Activated T-helper 2 cell treated with anti-CD3 and anti-CD28 coated beads, Interferon-gamma antibody, Interleukin-2, Interleukin-4, amounts not matched to agents 10 μg/mL and 5 μg/mL and 100 μg/mL, durations not matched to agents 14 hours and 24 hours and 36 hours (primary cell): ENCODE results near the gene CEBPG. TPM values are rescaled to one million over a fixed set of nuclear protein-coding genes. Genes with fewer than 3 reads are reported as not detected.

Source experiments
- DNase-seq: peaks from one replicate; pipeline ENCODE4 v3.0.0; 2021; ENCODE audit warnings: low spot score
- H3K27ac Mint-ChIP-seq: one replicate; pipeline ENCODE4 v1.8.0; 2021; ENCODE audit warnings: mixed read lengths
- H3K27me3 Mint-ChIP-seq: one replicate; pipeline ENCODE4 v1.8.0; 2021; ENCODE audit warnings: low read depth, mixed read lengths
- H3K36me3 Mint-ChIP-seq: one replicate; pipeline ENCODE4 v1.8.0; 2021; ENCODE audit warnings: low read depth, mixed read lengths
- H3K4me1 Mint-ChIP-seq: one replicate; pipeline ENCODE4 v1.8.0; 2021; ENCODE audit warnings: low read depth, mixed read lengths
- H3K4me3 Mint-ChIP-seq: one replicate; pipeline ENCODE4 v1.8.0; 2021; ENCODE audit warnings: low read depth, mild to moderate bottlenecking, moderate library complexity, mixed read lengths
- H3K9me3 Mint-ChIP-seq: one replicate; pipeline ENCODE4 v1.8.0; 2021; ENCODE audit warnings: mixed read lengths
- intact Hi-C: fragments of 100-400 bp; cut with micrococcal nuclease; formaldehyde crosslinking; loops from one replicate; pipeline ENCODE4 v1.15.1; 2023
- total RNA-seq: library from RNA; stranded (reverse); gene quantifications from 2 replicates; pipeline ENCODE4 v1.2.3, GENCODE V29; 2022

Gene CEBPG
- total RNA-seq, 1 donor from 2014 or later = 26.1 TPM

DNA sequence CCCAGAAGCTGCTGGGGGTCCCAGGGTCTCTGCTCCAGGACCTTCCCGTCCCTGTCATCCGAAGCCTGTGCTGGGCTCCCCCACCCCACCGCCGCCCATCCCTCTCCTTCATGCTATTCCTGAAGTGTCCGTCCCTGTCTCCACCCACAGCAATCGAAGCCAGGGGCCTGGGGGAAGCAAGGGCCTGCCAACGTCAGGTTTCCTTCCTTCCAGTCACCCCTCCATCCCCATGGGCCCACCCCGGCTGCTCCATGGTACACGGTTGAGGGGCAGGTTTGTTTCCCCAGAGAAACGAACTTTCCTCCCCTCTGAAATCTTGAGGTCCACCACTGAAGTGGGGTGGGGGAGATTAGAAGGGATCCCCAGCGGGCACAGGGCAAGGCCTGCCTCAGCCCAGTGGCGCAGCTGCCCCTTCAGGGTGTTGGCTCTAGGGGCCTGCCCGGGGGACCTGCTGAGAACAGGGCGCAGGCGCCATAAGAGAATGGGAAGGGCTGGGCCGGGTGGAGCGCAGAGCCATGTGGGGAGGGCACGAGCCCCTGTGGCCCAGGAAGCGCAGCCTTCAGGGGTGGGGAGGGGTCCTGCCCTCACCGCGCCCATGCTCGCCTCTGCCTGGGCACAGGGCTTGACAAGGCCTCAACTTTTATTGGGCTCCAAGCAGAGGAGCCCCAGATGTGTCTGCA lies 16.1 kb downstream of the CEBPG start:
- no peak for DNase-seq
- Mint-ChIP-seq H3K27me3 (no peaks in the 10 kb centered on the region), H3K9me3 (no peaks in the 10 kb centered on the region), H3K27ac (no peak overlapping the region), H3K36me3 (no peaks in the 10 kb centered on the region), H3K4me3 (no peak overlapping the region), H3K4me1 (no peaks in the 10 kb centered on the region)
- intact Hi-C loops = no loop called here

DNA sequence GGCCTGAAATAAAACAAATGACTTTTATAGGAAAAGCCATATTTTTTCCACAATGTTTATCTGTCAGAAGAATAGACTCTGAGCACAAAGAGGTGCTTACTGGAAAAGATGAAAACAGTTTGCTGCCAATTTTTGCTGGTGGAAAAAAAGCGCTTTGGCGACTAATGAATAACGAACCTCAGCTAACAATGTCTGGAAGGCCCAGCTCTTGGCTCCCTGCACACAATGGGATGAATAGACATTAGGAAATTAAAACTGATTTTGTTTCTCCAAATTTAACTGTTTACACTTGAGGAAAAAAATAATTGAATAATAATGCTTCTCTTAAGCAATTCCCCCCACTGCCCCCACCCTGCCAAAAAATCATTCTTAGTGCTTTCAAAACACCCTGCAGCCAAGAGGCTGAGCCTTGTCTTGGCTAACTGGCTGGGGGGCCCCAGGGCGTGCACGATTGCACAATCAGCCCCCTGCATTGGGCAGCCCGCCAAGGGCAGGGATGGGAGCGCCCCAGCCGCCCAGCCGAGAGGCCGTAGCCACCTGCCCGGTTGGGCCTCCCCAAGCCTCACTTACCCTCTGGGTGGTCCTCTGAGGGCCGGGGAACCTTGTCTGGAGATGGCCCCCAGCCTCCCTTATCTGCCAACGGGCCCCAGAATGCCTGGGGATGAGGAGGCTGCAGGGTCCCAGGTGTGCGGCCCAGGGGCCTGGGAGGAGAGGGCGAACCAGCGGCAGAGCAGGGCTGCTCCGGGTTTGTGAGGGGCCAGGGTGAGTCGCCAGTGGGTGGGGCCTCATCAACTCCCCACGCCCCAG lies 16.8 kb downstream of the CEBPG start:
- DNase-seq = no peak
- no peaks in the 10 kb centered on the region for H3K36me3 Mint-ChIP-seq
- intact Hi-C loops = no loop called here
- H3K27me3 Mint-ChIP-seq = no peaks in the 10 kb centered on the region
- H3K27ac Mint-ChIP-seq = no peak overlapping the region
- H3K9me3 Mint-ChIP-seq = no peaks in the 10 kb centered on the region
- no peak overlapping the region for H3K4me3 Mint-ChIP-seq
- no peaks in the 10 kb centered on the region for H3K4me1 Mint-ChIP-seq

GRCh38 chr19:33390908-33391630 lies 17.6 kb downstream of the CEBPG start:
- H3K36me3 Mint-ChIP-seq = no peaks in the 10 kb centered on the region
- no peak overlapping the region for H3K4me3 Mint-ChIP-seq
- H3K27ac Mint-ChIP-seq = no peak overlapping the region
- DNase-seq = no peak
- H3K9me3 Mint-ChIP-seq = no peaks in the 10 kb centered on the region
- intact Hi-C loops = no loop called here
- no peaks in the 10 kb centered on the region for H3K4me1 Mint-ChIP-seq
- no peaks in the 10 kb centered on the region for H3K27me3 Mint-ChIP-seq

DNA sequence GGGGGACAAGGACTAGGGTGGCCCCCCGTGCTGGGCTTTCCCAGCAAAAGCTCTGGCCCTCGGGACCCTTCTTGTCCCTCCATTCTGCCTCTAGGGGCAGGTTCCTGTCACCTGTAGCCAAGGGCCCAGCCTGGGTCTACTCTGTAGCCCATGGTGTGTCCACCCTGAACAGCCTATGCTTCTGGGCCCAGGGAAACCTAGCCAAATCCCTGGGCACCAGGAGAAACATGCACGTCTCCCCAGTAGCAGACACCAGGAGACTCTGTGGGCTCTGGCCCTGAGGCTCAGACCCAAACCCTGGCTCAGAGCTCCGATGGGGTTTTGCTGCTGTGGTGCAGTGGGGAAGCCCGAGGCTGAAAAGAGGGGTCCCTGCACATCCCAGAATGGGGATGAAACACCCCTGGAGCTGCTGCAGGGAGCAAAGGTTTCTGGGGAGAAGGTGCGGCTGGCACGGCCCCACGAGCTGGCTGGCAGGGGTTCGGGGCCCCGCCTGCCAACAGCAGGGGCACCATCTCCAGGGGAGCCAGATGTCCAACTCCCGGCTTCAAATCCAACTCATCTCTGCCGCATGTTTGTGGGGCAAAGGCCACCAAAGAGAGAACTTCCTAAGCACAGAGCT lies 18.2 kb downstream of the CEBPG start:
- DNase-seq = no peak
- intact Hi-C loops = no loop called here
- Mint-ChIP-seq H3K27me3 (no peaks in the 10 kb centered on the region), H3K36me3 (no peaks in the 10 kb centered on the region), H3K9me3 (no peaks in the 10 kb centered on the region), H3K4me3 (no peak overlapping the region), H3K27ac (no peak overlapping the region), H3K4me1 (no peaks in the 10 kb centered on the region)

- H3K4me3 Mint-ChIP-seq = no peak overlapping the region
- DNase-seq = no peak
- H3K9me3 Mint-ChIP-seq = no peaks in the 10 kb centered on the region
- no peaks in the 10 kb centered on the region for H3K36me3 Mint-ChIP-seq
- no peaks in the 10 kb centered on the region for H3K4me1 Mint-ChIP-seq
- intact Hi-C loops = no loop called here
- no peaks in the 10 kb centered on the region for H3K27me3 Mint-ChIP-seq
- no peak overlapping the region for H3K27ac Mint-ChIP-seq
These were observed 19.1 kb downstream of the CEBPG start for GRCh38 chr19:33392341-33393285.

DNA sequence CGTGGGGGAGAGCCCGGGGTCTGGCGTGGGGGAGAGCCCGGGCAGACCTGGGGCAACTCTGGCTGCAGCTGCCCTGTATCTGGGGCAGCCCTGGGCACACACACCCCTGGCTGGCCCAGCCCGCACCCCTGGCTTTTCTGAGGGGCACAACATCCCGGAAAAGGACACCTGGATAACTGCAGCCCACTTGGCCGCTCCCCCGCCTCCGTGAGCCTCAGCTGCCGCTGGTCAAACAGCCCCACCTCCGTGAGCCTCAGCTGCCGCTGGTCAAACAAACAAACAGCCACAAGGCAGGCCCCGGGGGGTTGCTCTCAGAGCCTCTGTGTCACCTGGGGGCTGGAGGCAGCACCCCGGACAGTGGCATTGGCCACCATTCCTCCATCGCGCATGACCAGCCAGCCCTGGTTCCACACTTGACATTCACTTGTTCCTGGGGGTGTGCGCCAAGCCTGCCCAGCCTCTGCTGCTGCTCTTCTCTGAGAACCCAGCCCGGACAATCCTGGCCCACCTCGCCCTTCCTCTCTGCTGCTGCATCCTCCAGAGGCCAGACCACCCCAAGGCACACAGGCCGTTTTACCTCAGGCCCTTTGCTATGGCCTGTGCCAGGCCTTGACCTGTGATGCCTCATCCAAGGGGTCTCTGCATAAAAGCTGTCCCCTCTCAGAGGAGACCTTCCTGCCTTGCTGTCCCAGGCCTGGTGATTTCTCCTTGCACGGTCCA lies 19.9 kb downstream of the CEBPG start:
- H3K4me1 Mint-ChIP-seq = no peaks in the 10 kb centered on the region
- H3K27ac Mint-ChIP-seq = no peak overlapping the region

GRCh38 chr19:33394006-33394722 lies 20.7 kb downstream of the CEBPG start:
- no peaks in the 10 kb centered on the region for H3K4me1 Mint-ChIP-seq
- H3K4me3 Mint-ChIP-seq = no peak overlapping the region
- intact Hi-C loops = no loop called here
- no peaks in the 10 kb centered on the region for H3K27me3 Mint-ChIP-seq
- DNase-seq = no peak
- H3K36me3 Mint-ChIP-seq = no peaks in the 10 kb centered on the region
- H3K27ac Mint-ChIP-seq = no peak overlapping the region
- H3K9me3 Mint-ChIP-seq = no peaks in the 10 kb centered on the region

More for the DNA sequence above, 19.9 kb downstream of the CEBPG start:
- intact Hi-C loops = no loop called here
- no peaks in the 10 kb centered on the region for H3K27me3 Mint-ChIP-seq
- no peaks in the 10 kb centered on the region for H3K36me3 Mint-ChIP-seq
- no peaks in the 10 kb centered on the region for H3K9me3 Mint-ChIP-seq
- DNase-seq = no peak
- no peak overlapping the region for H3K4me3 Mint-ChIP-seq

DNA sequence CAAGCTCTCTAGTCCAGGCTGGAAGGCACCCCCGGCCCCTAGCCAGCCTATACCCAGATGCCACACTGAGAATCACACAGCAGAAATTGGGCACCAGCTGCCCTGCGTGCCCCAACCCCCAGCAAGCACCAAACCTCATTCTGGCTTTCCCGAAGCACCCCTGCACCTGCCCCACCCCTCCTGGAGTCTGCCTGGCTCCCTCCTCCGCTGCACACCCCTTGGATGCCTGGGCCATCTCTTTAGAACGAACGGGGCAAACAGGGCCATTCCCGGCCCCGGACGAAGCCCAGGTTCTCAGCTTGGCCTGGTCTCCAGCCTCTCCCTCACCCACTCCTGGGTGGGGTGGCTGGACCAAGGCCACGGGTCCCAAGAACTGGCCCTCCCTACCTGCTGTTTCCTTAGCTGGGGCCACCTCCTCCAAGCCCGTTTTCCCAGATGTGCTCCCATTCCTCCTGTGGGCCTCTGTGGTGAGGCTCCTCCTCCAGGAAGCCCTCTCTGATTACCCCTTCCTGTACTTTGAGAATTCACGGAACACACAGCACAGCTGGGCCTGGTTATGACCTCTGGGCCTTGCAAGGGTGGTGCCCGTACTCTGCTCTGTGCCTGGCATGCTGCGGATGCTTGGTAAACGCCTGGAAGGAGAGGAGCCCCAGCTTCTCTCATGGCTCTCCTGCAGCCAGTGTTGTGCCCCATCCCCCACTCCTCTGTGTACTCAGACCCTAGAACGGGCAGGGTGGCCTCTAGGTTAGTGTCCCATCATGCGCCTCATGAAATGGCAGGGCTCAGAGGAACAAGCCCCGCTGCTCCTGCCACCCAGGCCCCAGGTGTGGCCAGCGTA lies 21.4 kb downstream of the CEBPG start:
- no peaks in the 10 kb centered on the region for H3K9me3 Mint-ChIP-seq
- no peak overlapping the region for H3K27ac Mint-ChIP-seq
- H3K4me3 Mint-ChIP-seq = no peak overlapping the region
- no peaks in the 10 kb centered on the region for H3K36me3 Mint-ChIP-seq
- H3K4me1 Mint-ChIP-seq = no peaks in the 10 kb centered on the region
- intact Hi-C loops = no loop called here
- H3K27me3 Mint-ChIP-seq = no peaks in the 10 kb centered on the region
- DNase-seq = no peak

DNA sequence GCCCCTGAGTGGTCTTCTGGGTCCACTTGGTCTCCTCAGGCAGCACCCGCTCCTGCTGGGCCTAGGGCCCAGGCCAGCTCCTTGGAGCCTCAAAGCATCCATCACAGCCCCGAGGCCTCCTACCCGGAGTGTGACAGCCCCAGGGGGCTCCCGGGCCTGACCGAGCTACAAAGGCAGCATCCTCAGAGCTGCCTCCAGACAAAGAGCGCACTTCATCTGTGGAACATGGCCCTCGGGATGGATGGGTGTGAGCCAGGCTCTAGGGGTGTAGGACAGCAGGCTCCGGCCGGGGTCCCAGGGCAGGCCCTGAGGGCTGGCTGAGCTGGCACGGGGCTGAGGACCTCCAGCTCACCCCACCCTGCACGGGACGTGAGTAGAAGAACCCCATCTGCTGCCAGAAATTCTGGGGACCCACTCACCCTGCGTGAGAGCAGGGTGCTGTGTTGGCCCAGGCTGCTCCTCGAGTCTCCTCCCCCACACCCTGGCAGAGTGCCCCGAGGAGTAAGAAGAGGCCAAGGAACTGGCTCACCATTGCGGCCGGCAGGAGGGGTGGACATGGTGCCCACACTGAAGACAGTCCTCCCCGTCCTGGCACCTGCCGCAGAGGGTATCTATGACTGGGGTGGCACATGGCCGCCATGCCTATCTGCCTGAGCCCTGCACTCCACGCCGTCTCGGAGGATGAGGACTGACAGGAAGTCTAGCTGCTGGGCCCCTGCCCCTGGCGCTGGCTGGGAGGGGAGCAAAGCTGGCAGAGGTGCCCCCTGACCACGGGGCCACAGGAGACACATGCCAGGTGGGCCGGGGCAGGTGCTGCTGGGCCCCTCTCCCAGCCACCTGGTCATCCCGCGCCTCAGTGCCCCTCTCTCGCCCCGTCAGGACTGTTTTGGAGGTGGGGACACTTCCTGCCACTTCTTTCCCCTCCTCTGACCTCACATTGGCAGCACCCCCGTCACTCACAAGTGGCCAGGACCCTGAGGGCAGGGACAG lies 22.3 kb downstream of the CEBPG start:
- intact Hi-C loops = no loop called here
- Mint-ChIP-seq H3K27ac (no peak overlapping the region), H3K27me3 (no peaks in the 10 kb centered on the region), H3K9me3 (no peaks in the 10 kb centered on the region), H3K36me3 (no peaks in the 10 kb centered on the region), H3K4me1 (no peaks in the 10 kb centered on the region), H3K4me3 (no peak overlapping the region)
- no peak for DNase-seq
